ENCODE data around the gene ARSD. TPM values are rescaled to one million over a fixed set of nuclear protein-coding genes. Genes with fewer than 3 reads are reported as not detected.
A peak's percentile ranks its signal among the peaks of the same experiment; 100 is the strongest.

The ARSD gene
- total RNA-seq, 1 experiment from 2014 or later, result 3.0 TPM

DNA sequence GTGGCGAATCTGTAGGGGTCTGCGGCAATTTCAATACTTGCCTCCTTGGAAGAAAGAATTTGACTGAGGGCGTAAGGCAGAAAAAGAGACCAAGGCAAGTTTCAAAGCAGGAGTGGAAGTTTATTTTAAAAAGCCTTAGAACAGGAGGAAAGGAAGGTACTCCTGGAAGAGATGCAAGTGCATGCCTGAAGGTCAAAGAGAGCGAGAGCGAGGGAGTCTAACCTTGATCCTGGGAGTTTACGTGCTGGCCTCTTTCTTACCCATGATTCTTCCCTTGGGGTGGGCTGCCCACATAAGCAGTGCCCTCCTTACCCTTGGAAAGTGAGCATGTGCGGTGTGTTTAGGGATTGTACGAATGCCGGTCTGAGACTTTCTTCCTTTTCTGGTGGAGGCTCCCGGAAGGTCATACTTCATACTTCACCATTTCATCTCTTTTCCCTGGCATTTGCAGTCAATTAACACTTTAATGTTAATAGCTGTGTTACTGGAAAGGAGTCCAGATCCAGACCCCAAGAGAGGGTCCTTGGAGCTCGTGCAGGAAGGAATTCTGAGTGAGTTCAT lies 40.0 kb downstream of the ARSD start:
- peaks cover 35% of the 10 kb centered on the region for H3K4me1 Mint-ChIP-seq
- DNase-seq (ENCODE audit: low spot score), result no peak
- CTCF ChIA-PET, result no interaction called here
- H3K27me3 Mint-ChIP-seq (ENCODE audit: low read depth), result no peaks in the 10 kb centered on the region
- no peaks in the 10 kb centered on the region for H3K9me3 Mint-ChIP-seq
- POLR2A ChIA-PET, result no interaction called here
- peaks cover 5% of the 10 kb centered on the region; the same call in 1 of the 2 replicates for H3K36me3 Mint-ChIP-seq
- TF ChIP-seq, protein P1, sequence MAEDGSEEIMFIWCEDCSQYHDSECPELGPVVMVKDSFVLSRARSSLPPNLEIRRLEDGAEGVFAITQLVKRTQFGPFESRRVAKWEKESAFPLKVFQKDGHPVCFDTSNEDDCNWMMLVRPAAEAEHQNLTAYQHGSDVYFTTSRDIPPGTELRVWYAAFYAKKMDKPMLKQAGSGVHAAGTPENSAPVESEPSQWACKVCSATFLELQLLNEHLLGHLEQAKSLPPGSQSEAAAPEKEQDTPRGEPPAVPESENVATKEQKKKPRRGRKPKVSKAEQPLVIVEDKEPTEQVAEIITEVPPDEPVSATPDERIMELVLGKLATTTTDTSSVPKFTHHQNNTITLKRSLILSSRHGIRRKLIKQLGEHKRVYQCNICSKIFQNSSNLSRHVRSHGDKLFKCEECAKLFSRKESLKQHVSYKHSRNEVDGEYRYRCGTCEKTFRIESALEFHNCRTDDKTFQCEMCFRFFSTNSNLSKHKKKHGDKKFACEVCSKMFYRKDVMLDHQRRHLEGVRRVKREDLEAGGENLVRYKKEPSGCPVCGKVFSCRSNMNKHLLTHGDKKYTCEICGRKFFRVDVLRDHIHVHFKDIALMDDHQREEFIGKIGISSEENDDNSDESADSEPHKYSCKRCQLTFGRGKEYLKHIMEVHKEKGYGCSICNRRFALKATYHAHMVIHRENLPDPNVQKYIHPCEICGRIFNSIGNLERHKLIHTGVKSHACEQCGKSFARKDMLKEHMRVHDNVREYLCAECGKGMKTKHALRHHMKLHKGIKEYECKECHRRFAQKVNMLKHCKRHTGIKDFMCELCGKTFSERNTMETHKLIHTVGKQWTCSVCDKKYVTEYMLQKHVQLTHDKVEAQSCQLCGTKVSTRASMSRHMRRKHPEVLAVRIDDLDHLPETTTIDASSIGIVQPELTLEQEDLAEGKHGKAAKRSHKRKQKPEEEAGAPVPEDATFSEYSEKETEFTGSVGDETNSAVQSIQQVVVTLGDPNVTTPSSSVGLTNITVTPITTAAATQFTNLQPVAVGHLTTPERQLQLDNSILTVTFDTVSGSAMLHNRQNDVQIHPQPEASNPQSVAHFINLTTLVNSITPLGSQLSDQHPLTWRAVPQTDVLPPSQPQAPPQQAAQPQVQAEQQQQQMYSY (CRISPR knock-in tag; IDR thresholded peaks at IDR 0.05), result no peak
- TF ChIP-seq SOX15 (CRISPR knock-in tag; IDR thresholded peaks at IDR 0.05) (no peak), CREM (CRISPR knock-in tag; IDR thresholded peaks at IDR 0.05) (no peak), SMAD3 (CRISPR knock-in tag; IDR thresholded peaks at IDR 0.05; ENCODE audit: borderline replicate concordance) (no peak)
- TF ChIP-seq, protein P2, sequence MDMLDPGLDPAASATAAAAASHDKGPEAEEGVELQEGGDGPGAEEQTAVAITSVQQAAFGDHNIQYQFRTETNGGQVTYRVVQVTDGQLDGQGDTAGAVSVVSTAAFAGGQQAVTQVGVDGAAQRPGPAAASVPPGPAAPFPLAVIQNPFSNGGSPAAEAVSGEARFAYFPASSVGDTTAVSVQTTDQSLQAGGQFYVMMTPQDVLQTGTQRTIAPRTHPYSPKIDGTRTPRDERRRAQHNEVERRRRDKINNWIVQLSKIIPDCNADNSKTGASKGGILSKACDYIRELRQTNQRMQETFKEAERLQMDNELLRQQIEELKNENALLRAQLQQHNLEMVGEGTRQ (CRISPR knock-in tag; IDR thresholded peaks at IDR 0.05), result no peak
- TF ChIP-seq, protein P3, sequence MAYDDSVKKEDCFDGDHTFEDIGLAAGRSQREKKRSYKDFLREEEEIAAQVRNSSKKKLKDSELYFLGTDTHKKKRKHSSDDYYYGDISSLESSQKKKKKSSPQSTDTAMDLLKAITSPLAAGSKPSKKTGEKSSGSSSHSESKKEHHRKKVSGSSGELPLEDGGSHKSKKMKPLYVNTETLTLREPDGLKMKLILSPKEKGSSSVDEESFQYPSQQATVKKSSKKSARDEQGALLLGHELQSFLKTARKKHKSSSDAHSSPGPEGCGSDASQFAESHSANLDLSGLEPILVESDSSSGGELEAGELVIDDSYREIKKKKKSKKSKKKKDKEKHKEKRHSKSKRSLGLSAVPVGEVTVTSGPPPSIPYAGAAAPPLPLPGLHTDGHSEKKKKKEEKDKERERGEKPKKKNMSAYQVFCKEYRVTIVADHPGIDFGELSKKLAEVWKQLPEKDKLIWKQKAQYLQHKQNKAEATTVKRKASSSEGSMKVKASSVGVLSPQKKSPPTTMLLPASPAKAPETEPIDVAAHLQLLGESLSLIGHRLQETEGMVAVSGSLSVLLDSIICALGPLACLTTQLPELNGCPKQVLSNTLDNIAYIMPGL (CRISPR knock-in tag; IDR thresholded peaks at IDR 0.05), result no peak
- TF ChIP-seq, protein P4, sequence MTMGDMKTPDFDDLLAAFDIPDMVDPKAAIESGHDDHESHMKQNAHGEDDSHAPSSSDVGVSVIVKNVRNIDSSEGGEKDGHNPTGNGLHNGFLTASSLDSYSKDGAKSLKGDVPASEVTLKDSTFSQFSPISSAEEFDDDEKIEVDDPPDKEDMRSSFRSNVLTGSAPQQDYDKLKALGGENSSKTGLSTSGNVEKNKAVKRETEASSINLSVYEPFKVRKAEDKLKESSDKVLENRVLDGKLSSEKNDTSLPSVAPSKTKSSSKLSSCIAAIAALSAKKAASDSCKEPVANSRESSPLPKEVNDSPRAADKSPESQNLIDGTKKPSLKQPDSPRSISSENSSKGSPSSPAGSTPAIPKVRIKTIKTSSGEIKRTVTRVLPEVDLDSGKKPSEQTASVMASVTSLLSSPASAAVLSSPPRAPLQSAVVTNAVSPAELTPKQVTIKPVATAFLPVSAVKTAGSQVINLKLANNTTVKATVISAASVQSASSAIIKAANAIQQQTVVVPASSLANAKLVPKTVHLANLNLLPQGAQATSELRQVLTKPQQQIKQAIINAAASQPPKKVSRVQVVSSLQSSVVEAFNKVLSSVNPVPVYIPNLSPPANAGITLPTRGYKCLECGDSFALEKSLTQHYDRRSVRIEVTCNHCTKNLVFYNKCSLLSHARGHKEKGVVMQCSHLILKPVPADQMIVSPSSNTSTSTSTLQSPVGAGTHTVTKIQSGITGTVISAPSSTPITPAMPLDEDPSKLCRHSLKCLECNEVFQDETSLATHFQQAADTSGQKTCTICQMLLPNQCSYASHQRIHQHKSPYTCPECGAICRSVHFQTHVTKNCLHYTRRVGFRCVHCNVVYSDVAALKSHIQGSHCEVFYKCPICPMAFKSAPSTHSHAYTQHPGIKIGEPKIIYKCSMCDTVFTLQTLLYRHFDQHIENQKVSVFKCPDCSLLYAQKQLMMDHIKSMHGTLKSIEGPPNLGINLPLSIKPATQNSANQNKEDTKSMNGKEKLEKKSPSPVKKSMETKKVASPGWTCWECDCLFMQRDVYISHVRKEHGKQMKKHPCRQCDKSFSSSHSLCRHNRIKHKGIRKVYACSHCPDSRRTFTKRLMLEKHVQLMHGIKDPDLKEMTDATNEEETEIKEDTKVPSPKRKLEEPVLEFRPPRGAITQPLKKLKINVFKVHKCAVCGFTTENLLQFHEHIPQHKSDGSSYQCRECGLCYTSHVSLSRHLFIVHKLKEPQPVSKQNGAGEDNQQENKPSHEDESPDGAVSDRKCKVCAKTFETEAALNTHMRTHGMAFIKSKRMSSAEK (CRISPR knock-in tag; IDR thresholded peaks at IDR 0.05; ENCODE audit: borderline replicate concordance), result no peak
- TF ChIP-seq, protein P5, sequence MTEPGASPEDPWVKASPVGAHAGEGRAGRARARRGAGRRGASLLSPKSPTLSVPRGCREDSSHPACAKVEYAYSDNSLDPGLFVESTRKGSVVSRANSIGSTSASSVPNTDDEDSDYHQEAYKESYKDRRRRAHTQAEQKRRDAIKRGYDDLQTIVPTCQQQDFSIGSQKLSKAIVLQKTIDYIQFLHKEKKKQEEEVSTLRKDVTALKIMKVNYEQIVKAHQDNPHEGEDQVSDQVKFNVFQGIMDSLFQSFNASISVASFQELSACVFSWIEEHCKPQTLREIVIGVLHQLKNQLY (CRISPR knock-in tag; IDR thresholded peaks at IDR 0.05), result no peak
- TF ChIP-seq, protein P6, sequence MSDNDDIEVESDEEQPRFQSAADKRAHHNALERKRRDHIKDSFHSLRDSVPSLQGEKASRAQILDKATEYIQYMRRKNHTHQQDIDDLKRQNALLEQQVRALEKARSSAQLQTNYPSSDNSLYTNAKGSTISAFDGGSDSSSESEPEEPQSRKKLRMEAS (CRISPR knock-in tag; IDR thresholded peaks at IDR 0.05), result no peak
- TF ChIP-seq, protein P7, sequence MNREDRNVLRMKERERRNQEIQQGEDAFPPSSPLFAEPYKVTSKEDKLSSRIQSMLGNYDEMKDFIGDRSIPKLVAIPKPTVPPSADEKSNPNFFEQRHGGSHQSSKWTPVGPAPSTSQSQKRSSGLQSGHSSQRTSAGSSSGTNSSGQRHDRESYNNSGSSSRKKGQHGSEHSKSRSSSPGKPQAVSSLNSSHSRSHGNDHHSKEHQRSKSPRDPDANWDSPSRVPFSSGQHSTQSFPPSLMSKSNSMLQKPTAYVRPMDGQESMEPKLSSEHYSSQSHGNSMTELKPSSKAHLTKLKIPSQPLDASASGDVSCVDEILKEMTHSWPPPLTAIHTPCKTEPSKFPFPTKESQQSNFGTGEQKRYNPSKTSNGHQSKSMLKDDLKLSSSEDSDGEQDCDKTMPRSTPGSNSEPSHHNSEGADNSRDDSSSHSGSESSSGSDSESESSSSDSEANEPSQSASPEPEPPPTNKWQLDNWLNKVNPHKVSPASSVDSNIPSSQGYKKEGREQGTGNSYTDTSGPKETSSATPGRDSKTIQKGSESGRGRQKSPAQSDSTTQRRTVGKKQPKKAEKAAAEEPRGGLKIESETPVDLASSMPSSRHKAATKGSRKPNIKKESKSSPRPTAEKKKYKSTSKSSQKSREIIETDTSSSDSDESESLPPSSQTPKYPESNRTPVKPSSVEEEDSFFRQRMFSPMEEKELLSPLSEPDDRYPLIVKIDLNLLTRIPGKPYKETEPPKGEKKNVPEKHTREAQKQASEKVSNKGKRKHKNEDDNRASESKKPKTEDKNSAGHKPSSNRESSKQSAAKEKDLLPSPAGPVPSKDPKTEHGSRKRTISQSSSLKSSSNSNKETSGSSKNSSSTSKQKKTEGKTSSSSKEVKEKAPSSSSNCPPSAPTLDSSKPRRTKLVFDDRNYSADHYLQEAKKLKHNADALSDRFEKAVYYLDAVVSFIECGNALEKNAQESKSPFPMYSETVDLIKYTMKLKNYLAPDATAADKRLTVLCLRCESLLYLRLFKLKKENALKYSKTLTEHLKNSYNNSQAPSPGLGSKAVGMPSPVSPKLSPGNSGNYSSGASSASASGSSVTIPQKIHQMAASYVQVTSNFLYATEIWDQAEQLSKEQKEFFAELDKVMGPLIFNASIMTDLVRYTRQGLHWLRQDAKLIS (CRISPR knock-in tag; IDR thresholded peaks at IDR 0.05; ENCODE audit: borderline replicate concordance), result no peak
- peak overlapping the region; percentile 87 for H3K27ac Mint-ChIP-seq
- ATAC-seq, result no peak
- H3K4me3 Mint-ChIP-seq, result no peak overlapping the region
